Suprapubic skin (tissue), 4 donors: ENCODE measurements around the gene CACNG3.

Source experiments
- CTCF ChIP-seq, 2 donors: fragments of 200-600 bp in 1 of 2; fragments of 450-650 bp in 1 of 2; sonication (generic) in 1 of 2; IDR thresholded peaks; one replicate each; pipeline ENCODE4 v1.5.1; 2016 to 2019; ENCODE audit warnings: antibody characterized with exemption in 2 of 2, mild to moderate bottlenecking in 1 of 2, moderate library complexity in 1 of 2
- EP300 ChIP-seq: sonication (generic); formaldehyde crosslinking; IDR thresholded peaks from one replicate; pipeline ENCODE4 v1.6.1; 2017; ENCODE audit warnings: antibody characterized with exemption
- POLR2A ChIP-seq, 2 donors: fragments of 450-650 bp; IDR thresholded peaks; one replicate each; pipeline ENCODE4 v1.6.1; 2017; ENCODE audit warnings: antibody characterized with exemption in 2 of 2, mild to moderate bottlenecking in 2 of 2, moderate library complexity in 2 of 2
- POLR2AphosphoS5 ChIP-seq, 3 donors: sonication (generic); formaldehyde crosslinking; IDR thresholded peaks; one replicate each; pipeline ENCODE4 v1.6.1; 2017; ENCODE audit warnings: antibody characterized with exemption in 3 of 3

GRCh38 chr16:24275413-24275812 lies 19.3 kb downstream of the CACNG3 start:
- TF ChIP-seq CTCF (IDR thresholded peaks at IDR 0.05) (no peak), POLR2A (IDR thresholded peaks at IDR 0.05) (no peak), EP300 (no peak), POLR2AphosphoS5 (IDR thresholded peaks at IDR 0.05) (no peak)
